ENCODE data around the gene NFATC3.

The NFATC3 gene

GRCh38 chr16:68088130-68088972, 3.2 kb downstream of the NFATC3 start:
- Histone ChIP-seq H3K27ac (replicated peaks) (no peak overlapping the region), H3K4me3 (replicated peaks; ENCODE audit: insufficient read depth, low read length) (no peak overlapping the region), H3K27me3 (ENCODE audit: insufficient read depth, poor library complexity, severe bottlenecking) (no peaks in the 10 kb centered on the region)
- no peak for DNase-seq (ENCODE audit: low read depth in 1 of 2, low spot score in 1 of 2)
- TF ChIP-seq POLR2AphosphoS5 (IDR thresholded peaks at IDR 0.05; ENCODE audit: low read depth) (no peak), SPI1 (IDR thresholded peaks at IDR 0.05; ENCODE audit: borderline replicate concordance, low read depth) (no peak), GABPA (IDR thresholded peaks at IDR 0.05; ENCODE audit: low read depth) (no peak)
- TF ChIP-seq, protein P1, sequence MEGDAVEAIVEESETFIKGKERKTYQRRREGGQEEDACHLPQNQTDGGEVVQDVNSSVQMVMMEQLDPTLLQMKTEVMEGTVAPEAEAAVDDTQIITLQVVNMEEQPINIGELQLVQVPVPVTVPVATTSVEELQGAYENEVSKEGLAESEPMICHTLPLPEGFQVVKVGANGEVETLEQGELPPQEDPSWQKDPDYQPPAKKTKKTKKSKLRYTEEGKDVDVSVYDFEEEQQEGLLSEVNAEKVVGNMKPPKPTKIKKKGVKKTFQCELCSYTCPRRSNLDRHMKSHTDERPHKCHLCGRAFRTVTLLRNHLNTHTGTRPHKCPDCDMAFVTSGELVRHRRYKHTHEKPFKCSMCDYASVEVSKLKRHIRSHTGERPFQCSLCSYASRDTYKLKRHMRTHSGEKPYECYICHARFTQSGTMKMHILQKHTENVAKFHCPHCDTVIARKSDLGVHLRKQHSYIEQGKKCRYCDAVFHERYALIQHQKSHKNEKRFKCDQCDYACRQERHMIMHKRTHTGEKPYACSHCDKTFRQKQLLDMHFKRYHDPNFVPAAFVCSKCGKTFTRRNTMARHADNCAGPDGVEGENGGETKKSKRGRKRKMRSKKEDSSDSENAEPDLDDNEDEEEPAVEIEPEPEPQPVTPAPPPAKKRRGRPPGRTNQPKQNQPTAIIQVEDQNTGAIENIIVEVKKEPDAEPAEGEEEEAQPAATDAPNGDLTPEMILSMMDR (IDR thresholded peaks at IDR 0.05; ENCODE audit: insufficient read depth, low read length) = no peak
- TF ChIP-seq, protein P2, sequence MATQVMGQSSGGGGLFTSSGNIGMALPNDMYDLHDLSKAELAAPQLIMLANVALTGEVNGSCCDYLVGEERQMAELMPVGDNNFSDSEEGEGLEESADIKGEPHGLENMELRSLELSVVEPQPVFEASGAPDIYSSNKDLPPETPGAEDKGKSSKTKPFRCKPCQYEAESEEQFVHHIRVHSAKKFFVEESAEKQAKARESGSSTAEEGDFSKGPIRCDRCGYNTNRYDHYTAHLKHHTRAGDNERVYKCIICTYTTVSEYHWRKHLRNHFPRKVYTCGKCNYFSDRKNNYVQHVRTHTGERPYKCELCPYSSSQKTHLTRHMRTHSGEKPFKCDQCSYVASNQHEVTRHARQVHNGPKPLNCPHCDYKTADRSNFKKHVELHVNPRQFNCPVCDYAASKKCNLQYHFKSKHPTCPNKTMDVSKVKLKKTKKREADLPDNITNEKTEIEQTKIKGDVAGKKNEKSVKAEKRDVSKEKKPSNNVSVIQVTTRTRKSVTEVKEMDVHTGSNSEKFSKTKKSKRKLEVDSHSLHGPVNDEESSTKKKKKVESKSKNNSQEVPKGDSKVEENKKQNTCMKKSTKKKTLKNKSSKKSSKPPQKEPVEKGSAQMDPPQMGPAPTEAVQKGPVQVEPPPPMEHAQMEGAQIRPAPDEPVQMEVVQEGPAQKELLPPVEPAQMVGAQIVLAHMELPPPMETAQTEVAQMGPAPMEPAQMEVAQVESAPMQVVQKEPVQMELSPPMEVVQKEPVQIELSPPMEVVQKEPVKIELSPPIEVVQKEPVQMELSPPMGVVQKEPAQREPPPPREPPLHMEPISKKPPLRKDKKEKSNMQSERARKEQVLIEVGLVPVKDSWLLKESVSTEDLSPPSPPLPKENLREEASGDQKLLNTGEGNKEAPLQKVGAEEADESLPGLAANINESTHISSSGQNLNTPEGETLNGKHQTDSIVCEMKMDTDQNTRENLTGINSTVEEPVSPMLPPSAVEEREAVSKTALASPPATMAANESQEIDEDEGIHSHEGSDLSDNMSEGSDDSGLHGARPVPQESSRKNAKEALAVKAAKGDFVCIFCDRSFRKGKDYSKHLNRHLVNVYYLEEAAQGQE (IDR thresholded peaks at IDR 0.05; ENCODE audit: insufficient replicate concordance, low read depth) = no peak

DNA sequence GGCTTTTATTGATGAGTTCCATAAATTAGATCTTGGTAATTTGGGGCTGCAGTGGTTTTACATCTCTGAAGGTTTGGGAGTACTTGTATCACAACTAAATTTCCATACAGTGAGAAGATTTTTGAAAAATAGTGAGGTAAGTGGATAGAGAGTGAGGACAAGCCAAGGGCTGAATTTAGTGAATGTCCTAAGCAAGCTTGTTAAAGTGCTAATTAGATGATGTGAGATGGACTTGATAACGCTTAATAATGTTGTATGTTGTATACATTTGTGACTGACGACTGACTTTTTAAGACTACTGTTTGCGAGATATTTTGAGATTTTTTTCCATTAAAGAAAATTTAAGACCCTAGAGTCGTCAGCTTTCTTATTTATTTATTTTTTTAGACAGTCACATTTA, 3.9 kb downstream of the NFATC3 start:
- no peaks in the 10 kb centered on the region for H3K27me3 ChIP-seq (ENCODE audit: insufficient read depth, poor library complexity, severe bottlenecking)
- no peak overlapping the region for H3K4me3 ChIP-seq (replicated peaks; ENCODE audit: insufficient read depth, low read length)
- DNase-seq (ENCODE audit: low read depth in 1 of 2, low spot score in 1 of 2) = no peak
- no peak for TF ChIP-seq SPI1 (IDR thresholded peaks at IDR 0.05; ENCODE audit: borderline replicate concordance, low read depth)
- no peak for TF ChIP-seq POLR2AphosphoS5 (IDR thresholded peaks at IDR 0.05; ENCODE audit: low read depth)
- TF ChIP-seq, protein P2 (IDR thresholded peaks at IDR 0.05; ENCODE audit: insufficient replicate concordance, low read depth) = no peak
- TF ChIP-seq, protein P1 (IDR thresholded peaks at IDR 0.05; ENCODE audit: insufficient read depth, low read length) = no peak
- TF ChIP-seq GABPA (IDR thresholded peaks at IDR 0.05; ENCODE audit: low read depth) = no peak
- no peak overlapping the region for H3K27ac ChIP-seq (replicated peaks)

- peak in 1 of 2 experiments; percentile 54 for DNase-seq (ENCODE audit: low read depth in 1 of 2, low spot score in 1 of 2)
- H3K4me3 ChIP-seq (replicated peaks; ENCODE audit: insufficient read depth, low read length) = no peak overlapping the region
- H3K27me3 ChIP-seq (ENCODE audit: insufficient read depth, poor library complexity, severe bottlenecking) = no peaks in the 10 kb centered on the region
- H3K27ac ChIP-seq (replicated peaks) = peak overlapping the region; percentile 31
- TF ChIP-seq, protein P2 (IDR thresholded peaks at IDR 0.05; ENCODE audit: insufficient replicate concordance, low read depth) = no peak
- TF ChIP-seq POLR2AphosphoS5 (IDR thresholded peaks at IDR 0.05; ENCODE audit: low read depth) (no peak), SPI1 (IDR thresholded peaks at IDR 0.05; ENCODE audit: borderline replicate concordance, low read depth) (no peak), GABPA (IDR thresholded peaks at IDR 0.05; ENCODE audit: low read depth) (no peak)
- TF ChIP-seq, protein P1 (IDR thresholded peaks at IDR 0.05; ENCODE audit: insufficient read depth, low read length) = no peak
Observed at GRCh38 chr16:68090130-68090529, 5.0 kb downstream of the NFATC3 start.

All from HL-60 (cell line).